Chondrocyte (in vitro differentiated cells): ENCODE data around the gene SLC13A3. TPM values are rescaled to one million over a fixed set of nuclear protein-coding genes. Genes with fewer than 3 reads are reported as not detected.

ENCODE experiments used
- DNase-seq: peaks from one replicate; pipeline ENCODE4 v3.0.0; 2021; ENCODE audit warnings: mixed read lengths, low spot score
- H3K27ac Mint-ChIP-seq: one replicate; pipeline ENCODE4 v1.8.0; 2021; ENCODE audit warnings: mild to moderate bottlenecking, moderate library complexity, mixed read lengths; ENCODE audit not compliant: unreplicated experiment
- H3K27me3 Mint-ChIP-seq: 2 replicates; pipeline ENCODE4 v1.8.0; 2021; ENCODE audit warnings: low read depth, mixed read lengths
- H3K36me3 Mint-ChIP-seq: 2 replicates; pipeline ENCODE4 v1.8.0; 2021; ENCODE audit warnings: low read depth, mixed read lengths
- H3K4me1 Mint-ChIP-seq: 2 replicates; pipeline ENCODE4 v1.8.0; 2021; ENCODE audit warnings: low read depth, mild to moderate bottlenecking, mixed read lengths
- H3K4me3 Mint-ChIP-seq: one replicate; pipeline ENCODE4 v1.8.0; 2021; ENCODE audit warnings: mild to moderate bottlenecking, moderate library complexity, mixed read lengths; ENCODE audit not compliant: unreplicated experiment
- H3K9me3 Mint-ChIP-seq: 2 replicates; pipeline ENCODE4 v1.8.0; 2021; ENCODE audit warnings: low read depth, mixed read lengths
- total RNA-seq: library from RNA; stranded (reverse); gene quantifications from 3 replicates; pipeline ENCODE4 v1.2.1, GENCODE V29; 2021
- TF ChIP-seq, protein P1 (sequence below): fragments of 200-600 bp; sonication (generic); IDR thresholded peaks from 2 replicates; pipeline ENCODE4 v1.5.0; 2021; ENCODE audit warnings: antibody characterized with exemption, mild to moderate bottlenecking, moderate library complexity

Gene SLC13A3
- total RNA-seq, 1 donor from 2014 or later, result 2.5 TPM

DNA sequence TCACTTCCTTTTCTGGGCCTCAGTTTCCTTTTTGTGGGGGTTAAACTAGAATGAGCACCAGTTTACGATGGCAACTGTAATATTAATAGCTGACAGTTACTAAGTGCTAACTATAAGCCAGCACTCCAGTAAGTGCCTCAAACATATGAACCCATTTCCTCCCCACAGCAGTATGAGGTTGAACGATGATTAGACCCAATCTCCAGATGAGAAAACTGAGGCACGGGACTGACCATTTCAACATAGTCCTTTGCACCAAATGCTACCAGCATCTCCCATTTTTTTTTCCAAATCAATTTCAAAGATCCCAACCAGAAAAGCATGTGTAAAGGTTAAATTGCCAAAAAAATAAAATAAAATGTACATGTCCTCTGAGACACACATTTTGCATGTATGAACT lies 7.1 kb downstream of the SLC13A3 start:
- Mint-ChIP-seq H3K9me3 (no peaks in the 10 kb centered on the region), H3K4me1 (peaks cover 13% of the 10 kb centered on the region), H3K36me3 (no peaks in the 10 kb centered on the region), H3K27ac (no peak overlapping the region), H3K4me3 (no peak overlapping the region), H3K27me3 (peaks cover 2% of the 10 kb centered on the region)
- no peak for DNase-seq
- TF ChIP-seq, protein P1, sequence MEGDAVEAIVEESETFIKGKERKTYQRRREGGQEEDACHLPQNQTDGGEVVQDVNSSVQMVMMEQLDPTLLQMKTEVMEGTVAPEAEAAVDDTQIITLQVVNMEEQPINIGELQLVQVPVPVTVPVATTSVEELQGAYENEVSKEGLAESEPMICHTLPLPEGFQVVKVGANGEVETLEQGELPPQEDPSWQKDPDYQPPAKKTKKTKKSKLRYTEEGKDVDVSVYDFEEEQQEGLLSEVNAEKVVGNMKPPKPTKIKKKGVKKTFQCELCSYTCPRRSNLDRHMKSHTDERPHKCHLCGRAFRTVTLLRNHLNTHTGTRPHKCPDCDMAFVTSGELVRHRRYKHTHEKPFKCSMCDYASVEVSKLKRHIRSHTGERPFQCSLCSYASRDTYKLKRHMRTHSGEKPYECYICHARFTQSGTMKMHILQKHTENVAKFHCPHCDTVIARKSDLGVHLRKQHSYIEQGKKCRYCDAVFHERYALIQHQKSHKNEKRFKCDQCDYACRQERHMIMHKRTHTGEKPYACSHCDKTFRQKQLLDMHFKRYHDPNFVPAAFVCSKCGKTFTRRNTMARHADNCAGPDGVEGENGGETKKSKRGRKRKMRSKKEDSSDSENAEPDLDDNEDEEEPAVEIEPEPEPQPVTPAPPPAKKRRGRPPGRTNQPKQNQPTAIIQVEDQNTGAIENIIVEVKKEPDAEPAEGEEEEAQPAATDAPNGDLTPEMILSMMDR, result no peak

- H3K27ac Mint-ChIP-seq, result no peak overlapping the region
- H3K4me1 Mint-ChIP-seq, result peaks cover 13% of the 10 kb centered on the region
- no peak for DNase-seq
- H3K4me3 Mint-ChIP-seq, result no peak overlapping the region
- H3K9me3 Mint-ChIP-seq, result no peaks in the 10 kb centered on the region
- H3K27me3 Mint-ChIP-seq, result peaks cover 2% of the 10 kb centered on the region
- H3K36me3 Mint-ChIP-seq, result no peaks in the 10 kb centered on the region
- TF ChIP-seq, protein P1, result no peak
Observed at GRCh38 chr20:46642969-46643343, 8.3 kb downstream of the SLC13A3 start.

DNA sequence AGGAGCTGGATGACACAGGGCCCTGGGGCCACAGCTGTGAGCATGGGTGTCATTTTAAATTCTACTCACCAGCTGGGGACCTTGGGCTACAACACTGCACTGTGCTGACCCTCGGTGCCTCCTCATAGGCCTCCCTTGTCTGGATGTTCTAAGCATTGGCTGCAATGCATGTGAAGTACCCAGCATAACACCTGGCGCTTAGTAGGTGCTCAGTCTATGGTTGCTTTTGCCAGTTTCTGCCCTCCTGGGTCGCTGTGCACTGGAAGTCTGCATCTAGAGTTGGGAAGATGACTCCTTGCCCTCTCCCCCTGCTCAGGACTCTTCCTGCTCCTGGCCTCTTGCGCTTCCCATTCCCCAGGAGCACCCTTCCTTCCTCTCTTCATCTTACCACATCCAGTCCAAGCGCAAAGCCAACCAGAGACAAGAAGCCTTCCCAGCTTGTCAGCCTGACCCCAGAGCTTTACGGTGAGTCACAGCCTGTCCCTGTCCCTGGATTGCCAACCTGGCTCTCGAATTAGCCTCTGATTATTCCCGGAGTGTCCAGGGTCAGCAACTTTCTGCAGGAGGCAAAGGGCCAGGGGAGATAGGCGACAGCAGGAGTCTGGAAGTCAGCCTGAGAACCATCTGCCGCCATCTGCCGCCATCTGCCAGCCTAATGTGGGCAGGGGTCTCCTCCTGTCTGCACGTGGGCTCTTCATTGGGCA lies 8.8 kb downstream of the SLC13A3 start:
- TF ChIP-seq, protein P1, result no peak
- Mint-ChIP-seq H3K4me3 (no peak overlapping the region), H3K27me3 (peaks cover 2% of the 10 kb centered on the region), H3K36me3 (no peaks in the 10 kb centered on the region), H3K27ac (no peak overlapping the region), H3K4me1 (peaks cover 12% of the 10 kb centered on the region), H3K9me3 (no peaks in the 10 kb centered on the region)
- no peak for DNase-seq

DNA sequence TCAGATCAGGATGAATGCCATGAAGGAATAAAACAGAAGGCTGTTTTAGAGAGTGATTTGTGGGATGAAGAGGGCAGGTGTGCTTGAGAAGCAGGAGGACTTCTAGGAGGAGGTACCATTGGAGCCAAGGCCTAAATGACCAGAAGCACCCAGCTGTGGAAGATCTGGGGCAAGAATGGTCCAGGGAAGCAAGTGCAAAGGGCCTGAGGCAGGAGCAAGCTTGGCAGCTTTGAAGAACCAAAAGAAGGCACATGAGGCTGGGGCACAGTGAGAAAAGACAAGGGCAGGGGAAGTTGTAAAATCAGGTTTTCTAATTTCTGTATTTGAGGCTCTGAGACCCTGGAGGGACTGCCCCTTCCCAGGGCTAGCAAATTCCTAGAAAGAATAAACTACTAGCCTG lies 9.8 kb downstream of the SLC13A3 start:
- H3K36me3 Mint-ChIP-seq, result no peaks in the 10 kb centered on the region
- peaks cover 2% of the 10 kb centered on the region for H3K4me1 Mint-ChIP-seq
- peaks cover 2% of the 10 kb centered on the region for H3K27me3 Mint-ChIP-seq
- DNase-seq, result no peak
- no peaks in the 10 kb centered on the region for H3K9me3 Mint-ChIP-seq
- TF ChIP-seq, protein P1, result no peak
- H3K27ac Mint-ChIP-seq, result no peak overlapping the region
- H3K4me3 Mint-ChIP-seq, result no peak overlapping the region

GRCh38 chr20:46640536-46641311 lies 10.5 kb downstream of the SLC13A3 start:
- Mint-ChIP-seq H3K4me1 (no peaks in the 10 kb centered on the region), H3K36me3 (no peaks in the 10 kb centered on the region), H3K27ac (no peak overlapping the region), H3K27me3 (peaks cover 2% of the 10 kb centered on the region), H3K9me3 (no peaks in the 10 kb centered on the region), H3K4me3 (no peak overlapping the region)
- DNase-seq, result no peak
- TF ChIP-seq, protein P1, result no peak
